HepG2 (cell line): ENCODE data around the gene RANGRF. TPM values are rescaled to one million over a fixed set of nuclear protein-coding genes. Genes with fewer than 3 reads are reported as not detected.

Source experiments
- ATAC-seq: fragments of 200-7000 bp; cut with Tn5 transposase; 3 replicates; pipeline ENCODE4 v1.9.1; 2020; ENCODE audit warnings: mild to moderate bottlenecking, moderate library complexity
- BruUV-seq: library from RNA; stranded (reverse); fragments of 400-500 nt; replicated peaks from 2 replicates; lab custom pipeline; 2021; lab: Mats Ljungman, UMichigan
- CTCF ChIA-PET: fragments of 300-600 bp; formaldehyde crosslinking; extraction: SDS; loops from one replicate; lab custom pipeline; 2021; ENCODE audit warnings: low total read pairs, inconsistent platforms, low intra/inter-chr PET ratio; lab: Yijun Ruan, JAX
- POLR2A ChIA-PET: fragments of 350-600 bp; sonication (Branson Sonifier 250); formaldehyde crosslinking; loops from one replicate; lab custom pipeline; 2020; ENCODE audit warnings: antibody characterized with exemption, inconsistent platforms; lab: Yijun Ruan, JAX
- DNase-seq: peaks from one replicate; pipeline ENCODE4 v3.0.0-alpha.2; 2015; ENCODE audit warnings: low spot score
- FAIRE-seq: peaks from 3 replicates; lab custom pipeline; 2011; peaks lifted over from hg19 to GRCh38; lab: Jason Lieb, UNC
- H2AFZ ChIP-seq: one replicate; pipeline ENCODE4 v1.6.1; 2011; ENCODE audit warnings: low read length, inconsistent platforms
- H3K27ac ChIP-seq: fragments of 300-600 bp; 3 replicates; pipeline ENCODE4 v1.8.0; 2011; ENCODE audit warnings: mixed run types, mild to moderate bottlenecking, mixed read lengths, low read length, inconsistent platforms; ENCODE audit not compliant: insufficient read depth; ENCODE audit errors: extremely low read length
- H3K27me3 ChIP-seq, 2 experiments: fragments of 200-600 bp in 1 of 2; 2 replicates in 1 of 2; 3 replicates in 1 of 2; pipeline versions ENCODE4 v1.6.0 to v1.8.0; 2011; ENCODE audit warnings: low read length in 2 of 2, mild to moderate bottlenecking in 2 of 2, moderate library complexity in 2 of 2, inconsistent platforms in 1 of 2; ENCODE audit not compliant: insufficient read depth in 2 of 2, control insufficient read depth in 1 of 2
- H3K36me3 ChIP-seq, 2 experiments: fragments of 200-600 bp in 1 of 2; replicated peaks in 1 of 2; 2 replicates in 1 of 2; 3 replicates in 1 of 2; pipeline versions ENCODE4 v1.5.1 to v1.8.0; 2011; ENCODE audit warnings: low read length in 2 of 2, inconsistent platforms in 1 of 2; ENCODE audit not compliant: insufficient read depth in 2 of 2, control insufficient read depth in 1 of 2
- H3K4me1 ChIP-seq: 2 replicates; pipeline ENCODE4 v1.5.1; 2012; ENCODE audit warnings: low read length, inconsistent platforms; ENCODE audit not compliant: insufficient read depth
- H3K4me2 ChIP-seq: 2 replicates; pipeline ENCODE4 v1.6.0; 2011; ENCODE audit warnings: low read depth, low read length, inconsistent platforms
- H3K4me3 ChIP-seq, 3 experiments: fragments of 200-600 bp in 1 of 3; sonication (generic), shearing (Covaris generic) in 1 of 3; replicated peaks in 1 of 3; 2 replicates each; pipeline ENCODE4 v1.5.1; 2011 to 2016; ENCODE audit warnings: low read length in 3 of 3, inconsistent platforms in 2 of 3, low read depth in 2 of 3, mild to moderate bottlenecking in 2 of 3, control low read depth in 1 of 3, mixed read lengths in 1 of 3; ENCODE audit not compliant: insufficient read depth in 1 of 3
- H3K79me2 ChIP-seq: one replicate; pipeline ENCODE4 v1.6.1; 2011; ENCODE audit warnings: low read length, inconsistent platforms; ENCODE audit not compliant: insufficient read depth
- H3K9ac ChIP-seq: 2 replicates; pipeline ENCODE4 v1.6.0; 2011; ENCODE audit warnings: mild to moderate bottlenecking, low read depth, low read length, inconsistent platforms; ENCODE audit not compliant: insufficient read depth
- H3K9me3 ChIP-seq: 2 replicates; pipeline ENCODE4 v1.5.1; 2012; ENCODE audit warnings: mild to moderate bottlenecking, low read length
- H4K20me1 ChIP-seq: 2 replicates; pipeline ENCODE4 v1.6.0; 2011; ENCODE audit warnings: inconsistent platforms, mild to moderate bottlenecking, low read length, moderate library complexity; ENCODE audit not compliant: insufficient read depth
- BCL3 ChIP-seq: sonication (generic); formaldehyde crosslinking; IDR thresholded peaks from 2 replicates; pipeline ENCODE4 v1.5.1; 2020; ENCODE audit warnings: mild to moderate bottlenecking, missing genetic modification reagents, moderate library complexity
- DZIP1 ChIP-seq: sonication (generic); formaldehyde crosslinking; IDR thresholded peaks from 2 replicates; pipeline ENCODE4 v1.5.0; 2020; ENCODE audit warnings: mild to moderate bottlenecking, missing genetic modification reagents
- HNRNPH1 ChIP-seq: fragments of 200-400 bp; formaldehyde crosslinking; optimal IDR thresholded peaks from 2 replicates; pipeline ENCODE3; 2017; ENCODE audit warnings: mild to moderate bottlenecking, low read depth, low read length
- PRDM4 ChIP-seq: sonication (generic); formaldehyde crosslinking; IDR thresholded peaks from 2 replicates; pipeline ENCODE4 v1.9.0; 2021; ENCODE audit warnings: missing genetic modification reagents, borderline replicate concordance
- PREB ChIP-seq: sonication (generic); formaldehyde crosslinking; IDR thresholded peaks from 2 replicates; pipeline ENCODE4 v1.4.0; 2020; ENCODE audit warnings: missing genetic modification reagents
- RBFOX2 ChIP-seq: fragments of 200-400 bp; formaldehyde crosslinking; IDR thresholded peaks from 2 replicates; pipeline ENCODE4 v1.6.1; 2017; ENCODE audit warnings: low read depth, mild to moderate bottlenecking, low read length
- RORA ChIP-seq: sonication (generic); formaldehyde crosslinking; IDR thresholded peaks from 2 replicates; pipeline ENCODE4 v1.5.0; 2020; ENCODE audit warnings: mild to moderate bottlenecking, missing genetic modification reagents, moderate library complexity
- ZBTB4 ChIP-seq: sonication (generic); formaldehyde crosslinking; IDR thresholded peaks from 2 replicates; pipeline ENCODE4 v1.4.0; 2020; ENCODE audit warnings: missing genetic modification reagents, mild to moderate bottlenecking, borderline replicate concordance
- ZFP36 ChIP-seq: fragments of 150-350 bp; IDR thresholded peaks from 2 replicates; pipeline ENCODE4 v1.6.1; 2018; ENCODE audit warnings: borderline replicate concordance, low read length, low read depth; ENCODE audit not compliant: partially characterized antibody
- ZFP82 ChIP-seq: sonication (generic); formaldehyde crosslinking; IDR thresholded peaks from 2 replicates; pipeline ENCODE4 v1.5.1; 2020; ENCODE audit warnings: mild to moderate bottlenecking, missing genetic modification reagents, borderline replicate concordance
- WGBS: methylation state at CpG from one replicate; pipeline ENCODE4 v1.1.6; 2017; ENCODE audit warnings: low lambda C conversion rate; 5-methylcytosine and 5-hydroxymethylcytosine counted together
- in situ Hi-C: cut with HindIII; loops from 2 replicates; pipeline ENCODE4 v1.10.0; 2017; ENCODE audit warnings: low pct_unique_long_range_greater_than_20kb; ENCODE audit not compliant: extremely low pct_ligation_motif_present
- intact Hi-C: fragments of 100-400 bp; cut with micrococcal nuclease; formaldehyde crosslinking; loops from one replicate; pipeline ENCODE4 v1.10.0; 2022; ENCODE audit not compliant: unreplicated experiment
- polyA plus RNA-seq, 8 experiments: library from polyadenylated mRNA; depleted of rRNA in 3 of 8; stranded (reverse) in 7 of 8; unstranded in 1 of 8; fragments of >200 nt; fragmentation: Illumina TruSeq in 4 of 8; extraction: Trizol in 4 of 8; gene quantifications; 2 replicates each; pipeline versions ENCODE4 v1.2.1 to v1.2.3, GENCODE V29; 2011 to 2016; ENCODE audit warnings: low read depth in 4 of 8, missing spikeins in 1 of 8, mixed read lengths in 1 of 8; ENCODE audit not compliant: insufficient read depth in 1 of 8
- total RNA-seq, 5 experiments: library from RNA; depleted of rRNA; stranded (reverse); fragments of >200 nt; fragmentation: Illumina TruSeq; extraction: Trizol; gene quantifications; 2 replicates each; pipeline ENCODE4 v1.2.3, GENCODE V29; 2016; ENCODE audit warnings: low read depth in 1 of 5

The RANGRF gene
- total and polyA plus RNA-seq, 2 of the 13 experiments (the other 11 are each of a cell fraction or from before 2014, with no cell fraction given), result 18.6 to 40.7 TPM

GRCh38 chr17:8287651-8288335 lies 677 bp upstream of the RANGRF start:
- H3K36me3 ChIP-seq, result no peaks in the 10 kb centered on the region
- H3K4me2 ChIP-seq, result peak overlapping the region; percentile 90
- H3K27me3 ChIP-seq, result no peaks in the 10 kb centered on the region
- H3K79me2 ChIP-seq, result peaks cover 3% of the 10 kb centered on the region
- in situ Hi-C loops (loop anchor here (5.0 kb wide), 1 partner anchor 40 kb away; the partner anchor contains the start of genes CTC1 and PFAS), intact Hi-C loops (no loop called here)
- BruUV-seq, result TSS peak; percentile 62
- H2AFZ ChIP-seq, result no peak overlapping the region
- no peak for DNase-seq
- CTCF ChIA-PET, result no interaction called here
- no peaks in the 10 kb centered on the region for H4K20me1 ChIP-seq
- peaks cover 50% of the 10 kb centered on the region for H3K4me1 ChIP-seq
- POLR2A ChIA-PET, result interaction anchor here (0.9 to 2.3 kb wide), 12 partner anchors 10 to 343 kb away, joined by 3 to 20 read pairs (median 4); partner anchors contain the start of genes CTC1, MYH10 and PFAS
- H3K27ac ChIP-seq, result peak overlapping the region; percentile 76
- no peak for ATAC-seq
- H3K9me3 ChIP-seq, result no peaks in the 10 kb centered on the region
- WGBS, result 17% methylated on average over 17 of the region's 19 CpGs
- peak overlapping the region; percentile 77 for H3K9ac ChIP-seq
- no peak for FAIRE-seq
- H3K4me3 ChIP-seq, result peak overlapping the region; percentile 76 to 86 (median 78)
- TF ChIP-seq BCL3 (CRISPR knock-in tag) (0 out of 2 replicates have a peak, but pooled peaks have one; percentile 10), PRDM4 (CRISPR knock-in tag) (no peak), ZFP82 (0 out of 2 replicates have a peak, but pooled peaks have one; percentile 20), ZBTB4 (CRISPR knock-in tag) (0 out of 2 replicates have a peak, but pooled peaks have one; percentile 8), PREB (CRISPR knock-in tag) (no peak), RORA (CRISPR knock-in tag) (no peak), DZIP1 (CRISPR knock-in tag) (0 out of 2 replicates have a peak, but pooled peaks have one; percentile 53), HNRNPH1 (no peak), RBFOX2 (no peak), ZFP36 (no peak)
